HG02970 (cell line): ENCODE measurements around the gene ZMYND8.
A peak's percentile ranks its signal among the peaks of the same experiment; 100 is the strongest.
"Not testable (repeated sequence)": the region's sequence is repeated elsewhere in the genome, so short reads cannot be mapped to it uniquely, and the experiment has no call there.

Source experiments
- ATAC-seq: cut with Tn5 transposase; IDR thresholded peaks from one replicate; pipeline ENCODE4 v1.9.1; 2021; ENCODE audit warnings: mild to moderate bottlenecking, moderate library complexity, moderate number of reproducible peaks; ENCODE audit not compliant: unreplicated experiment, low FRiP score

Gene ZMYND8

DNA sequence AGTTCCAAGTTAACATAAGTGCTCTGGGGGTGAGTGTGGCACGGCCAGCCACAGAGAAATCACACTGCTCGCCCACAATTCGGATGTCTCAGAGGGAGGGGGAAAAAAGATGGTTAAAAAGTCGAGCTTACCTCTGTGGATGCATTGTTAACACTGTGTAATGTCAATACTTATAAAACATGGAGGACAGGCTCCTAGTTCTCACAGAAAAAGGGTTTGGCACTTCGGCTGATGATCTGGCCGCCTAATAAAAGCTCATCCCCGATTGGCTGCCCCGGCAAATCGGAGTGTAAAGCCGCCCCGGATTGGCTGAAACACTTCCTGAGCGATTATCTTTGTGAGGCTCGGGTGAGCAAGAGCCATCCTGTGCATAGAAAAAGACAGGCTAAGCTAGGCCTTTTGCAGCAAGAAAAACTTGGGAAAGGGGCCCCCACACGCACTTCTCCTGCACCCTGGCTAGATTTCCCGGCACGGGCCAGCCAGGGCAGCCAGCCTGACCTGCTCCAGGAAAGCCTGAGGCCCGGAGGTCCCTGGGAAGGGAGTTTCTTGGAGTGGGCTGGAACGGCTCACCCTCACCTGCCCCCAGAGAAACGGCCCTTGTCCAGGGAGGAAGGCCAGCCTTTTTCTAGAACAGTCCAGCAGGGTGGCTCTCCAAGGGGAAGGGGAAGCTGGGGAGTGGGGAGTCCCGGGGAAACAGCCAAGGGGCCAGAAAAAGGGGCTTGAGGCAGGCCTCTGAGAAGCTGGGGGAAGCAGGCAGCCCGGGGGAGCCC lies at the start of gene ZMYND8:
Gene ZMYND8, minus strand, starts transcription at position 174 of the 770 bp plus-strand sequence. Its CDS starts 29 bp downstream, at position 145.
- peak; percentile 34 for ATAC-seq

DNA sequence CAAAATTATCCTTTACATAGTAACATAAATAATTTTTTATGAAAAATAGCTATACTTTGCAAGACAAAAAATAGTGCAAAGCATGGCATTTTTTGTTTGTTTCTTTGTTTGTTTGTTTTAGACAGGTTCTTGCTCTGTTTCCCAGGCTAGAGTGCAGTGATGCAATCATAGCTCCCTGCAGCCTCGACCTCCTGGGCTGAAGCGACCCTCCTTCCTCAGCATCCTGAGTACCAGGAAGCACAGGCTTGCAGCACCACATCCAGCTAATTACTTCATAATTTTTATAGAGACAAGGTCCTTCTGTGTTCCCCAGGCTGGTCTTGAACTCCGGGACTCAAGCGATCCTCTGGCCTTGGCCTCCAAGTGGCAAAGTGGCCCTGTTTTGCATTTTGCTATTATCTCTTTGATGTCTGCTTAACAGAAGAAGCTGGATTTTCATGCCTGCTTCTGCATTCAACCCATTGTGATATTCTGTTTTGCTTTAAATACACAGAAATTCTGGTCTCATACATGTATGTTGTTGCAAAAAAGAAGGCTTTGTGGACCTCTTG lies 49.4 kb upstream of the ZMYND8 start:
- no peak for ATAC-seq

DNA sequence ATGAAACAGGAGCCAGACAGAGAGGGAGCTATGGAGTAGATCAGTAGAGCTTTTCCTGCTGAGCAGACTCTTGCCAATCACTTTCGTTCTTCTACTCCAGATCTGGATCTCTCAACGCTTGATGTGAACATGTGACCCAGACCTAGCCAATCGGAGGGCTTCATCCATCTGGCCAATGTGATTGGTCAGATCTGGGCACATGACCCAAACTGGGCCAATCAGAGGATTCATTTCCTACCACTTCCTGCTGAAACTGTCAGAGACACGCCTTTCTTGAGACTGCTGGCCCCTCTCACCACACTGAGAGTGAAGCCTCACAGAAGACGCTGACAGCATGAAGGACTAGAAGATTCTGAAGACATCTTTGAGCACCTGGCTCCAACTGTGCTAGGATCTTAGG lies 44.2 kb upstream of the ZMYND8 start:
- no peak for ATAC-seq

DNA sequence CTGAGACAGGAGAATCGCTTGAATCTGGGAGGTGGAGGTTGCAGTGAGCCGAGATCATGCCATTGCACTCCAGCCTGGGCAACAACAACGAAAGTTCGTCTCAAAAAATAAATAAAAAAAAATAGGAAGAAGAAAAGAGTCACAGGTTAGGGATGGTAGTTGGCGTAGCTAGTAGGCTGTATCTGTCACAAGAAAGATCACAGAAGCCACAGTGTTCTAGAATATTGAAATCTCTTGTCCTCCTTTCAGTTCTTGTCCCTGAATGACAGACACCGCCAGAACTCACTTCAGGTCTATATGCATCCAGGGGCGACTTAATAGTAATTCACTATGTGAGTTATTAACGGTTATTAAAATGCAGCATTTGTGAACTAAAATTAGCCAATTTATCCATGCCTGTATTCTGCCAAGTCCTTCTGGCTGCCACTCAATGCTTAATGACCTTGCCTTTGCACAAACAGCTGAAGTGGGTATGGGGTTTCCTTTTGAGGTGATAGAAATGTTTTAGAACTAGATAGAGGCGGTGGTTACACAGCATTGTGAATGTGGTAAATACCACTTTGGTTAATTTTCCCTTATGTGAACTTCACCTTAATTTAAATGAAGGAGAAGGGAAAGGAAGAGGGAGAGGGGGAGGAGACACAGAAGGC lies 41.3 kb upstream of the ZMYND8 start:
- ATAC-seq = no peak

DNA sequence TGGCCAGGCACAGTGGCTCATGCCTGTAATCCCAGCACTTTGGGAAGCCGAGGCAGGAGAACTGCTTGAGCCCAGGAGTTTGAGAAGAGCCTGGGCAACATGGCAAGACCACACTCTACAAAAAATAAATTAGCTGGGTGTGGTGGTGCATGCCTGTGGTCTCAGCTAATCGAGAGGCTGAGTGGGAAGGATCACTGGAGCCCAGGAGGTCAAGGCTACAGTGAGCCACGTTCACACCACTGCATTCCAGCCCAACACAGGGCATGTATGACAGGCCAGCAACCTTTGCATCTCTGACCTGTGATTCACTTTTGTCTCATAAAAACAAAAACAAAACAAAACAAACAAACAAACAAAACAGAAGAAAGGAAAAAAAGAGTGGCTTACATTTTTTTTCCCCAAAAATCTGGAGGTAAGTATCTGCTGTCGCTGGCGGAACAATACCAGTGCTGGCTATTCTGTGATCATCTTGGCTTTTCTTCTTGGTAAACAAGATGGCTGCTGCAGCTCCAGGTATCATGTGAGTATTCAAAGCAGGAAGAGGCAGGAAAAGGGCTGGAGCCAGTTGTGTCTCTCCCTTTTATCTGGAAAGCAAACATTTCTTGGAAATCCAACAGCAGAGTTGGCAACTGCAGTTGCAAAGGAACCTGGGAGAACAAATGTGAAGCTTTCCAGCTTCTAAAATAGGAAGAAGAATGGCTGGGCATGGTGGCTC lies 40.4 kb upstream of the ZMYND8 start:
- ATAC-seq = no peak

DNA sequence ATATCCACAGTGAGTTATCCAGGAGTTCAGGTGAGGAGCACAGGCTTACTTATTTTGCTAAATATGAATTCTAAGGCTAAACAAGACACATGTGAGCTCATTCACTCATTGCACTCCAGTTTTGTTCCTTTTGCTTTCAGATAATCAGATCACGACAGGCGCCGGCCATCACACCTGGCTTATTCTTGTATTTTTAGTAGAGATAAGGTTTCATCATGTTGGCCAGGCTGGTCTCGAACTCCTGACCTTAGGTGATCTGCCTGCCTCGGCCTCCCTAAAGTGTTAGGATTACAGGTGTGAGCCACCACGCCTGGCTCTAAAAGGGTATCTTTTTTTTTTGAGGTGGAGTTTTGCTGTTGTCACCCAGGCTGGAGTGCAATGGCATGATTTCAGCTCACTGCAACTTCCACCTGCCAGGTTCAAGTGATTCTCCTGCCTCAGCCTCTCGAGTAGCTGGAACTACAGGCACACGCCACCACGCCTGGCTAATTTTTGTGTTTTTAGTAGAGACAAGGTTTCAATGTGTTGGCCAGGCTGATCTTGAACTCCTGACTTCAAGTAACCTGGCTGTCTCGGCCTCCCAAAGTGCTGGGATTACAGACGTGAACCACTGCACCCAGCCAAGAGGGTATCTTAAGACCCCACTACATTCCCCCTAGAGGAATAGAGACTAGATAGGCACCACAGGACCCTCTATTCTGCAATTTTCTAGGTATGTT lies 37.5 kb upstream of the ZMYND8 start:
- ATAC-seq = not testable (repeated sequence)

DNA sequence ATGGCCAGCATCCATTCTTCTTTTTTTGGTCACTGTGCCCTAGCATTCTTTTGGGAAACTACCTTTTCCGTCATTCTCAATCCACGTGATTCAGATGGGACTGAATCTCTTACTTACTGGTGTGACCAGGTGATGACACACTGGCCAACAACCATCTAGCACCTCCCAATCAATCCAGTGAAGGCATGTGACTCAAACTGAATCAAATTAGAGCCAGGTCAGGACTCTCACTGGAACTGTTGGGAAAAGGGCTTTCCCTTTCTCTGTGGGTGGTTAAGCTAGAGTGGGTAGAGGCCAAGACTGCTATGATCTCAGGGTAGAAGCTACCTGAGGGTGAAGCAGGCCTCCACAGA lies 36.2 kb upstream of the ZMYND8 start:
- no peak for ATAC-seq

DNA sequence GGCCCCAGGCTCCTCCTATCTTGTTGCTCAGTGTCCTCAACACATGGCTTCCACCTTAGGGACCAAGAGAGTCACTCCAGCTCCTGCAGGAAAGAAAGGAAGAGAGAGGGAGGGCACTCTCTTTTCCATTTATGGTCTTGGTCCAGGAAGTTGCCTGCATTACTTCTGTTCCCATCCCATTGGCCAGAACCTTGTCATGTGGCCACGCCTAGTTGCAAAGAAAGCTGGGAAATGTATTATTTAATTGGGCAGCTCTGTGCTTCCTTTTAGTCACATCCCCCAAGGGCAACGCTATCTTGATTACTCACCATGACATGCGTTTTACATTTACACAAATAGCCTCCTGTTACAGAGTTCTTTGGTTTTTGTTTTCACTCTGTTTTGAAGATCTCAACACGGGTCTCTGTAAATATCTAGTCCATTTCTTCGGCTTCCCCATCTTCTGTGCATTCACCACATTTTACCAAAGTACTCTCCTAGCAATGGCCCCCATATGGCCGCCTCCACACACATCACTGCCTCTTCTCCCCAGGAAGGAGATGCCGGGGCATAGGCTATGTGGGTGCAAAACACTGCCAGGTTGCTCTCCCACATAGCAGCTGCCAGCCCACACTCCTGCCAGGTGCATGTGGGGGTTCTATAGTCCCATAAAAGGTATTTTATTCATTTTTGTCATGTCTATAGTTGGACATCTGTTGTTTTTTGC lies 35.7 kb upstream of the ZMYND8 start:
- ATAC-seq = no peak

DNA sequence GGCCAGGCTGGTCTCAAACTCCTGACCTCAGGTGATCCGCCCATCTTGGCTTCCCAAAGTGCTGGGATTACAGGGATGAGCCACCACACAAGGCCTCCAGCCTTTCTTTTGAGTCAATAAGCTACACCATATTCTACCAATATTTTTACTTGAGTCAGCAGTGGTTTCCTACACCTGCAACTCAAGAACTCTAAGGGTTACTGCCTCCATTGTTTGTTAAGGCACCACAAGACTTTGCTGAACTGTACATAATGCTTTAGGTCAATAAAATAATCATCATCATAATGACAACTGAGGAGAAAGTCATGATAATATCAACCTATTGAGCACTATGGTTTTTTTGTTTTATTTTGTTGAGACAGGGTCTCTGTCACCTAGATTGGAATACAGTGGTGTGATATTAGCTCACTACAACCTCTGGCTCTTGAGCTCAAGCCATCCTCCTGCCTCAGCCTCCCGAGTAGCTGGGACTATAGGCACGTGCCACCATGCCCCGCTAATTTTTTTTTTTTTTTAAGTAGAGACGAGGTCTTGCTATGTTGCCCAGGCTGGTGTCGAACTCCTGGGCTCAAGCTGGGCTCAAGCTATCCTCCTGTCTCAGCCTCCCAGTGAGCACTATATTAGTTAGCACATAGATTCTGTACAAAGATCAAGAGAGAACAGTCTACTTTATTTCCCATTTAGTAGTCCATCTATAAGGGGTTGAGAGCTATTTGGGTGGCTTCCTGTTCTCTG lies 34.9 kb upstream of the ZMYND8 start:
- no peak for ATAC-seq

DNA sequence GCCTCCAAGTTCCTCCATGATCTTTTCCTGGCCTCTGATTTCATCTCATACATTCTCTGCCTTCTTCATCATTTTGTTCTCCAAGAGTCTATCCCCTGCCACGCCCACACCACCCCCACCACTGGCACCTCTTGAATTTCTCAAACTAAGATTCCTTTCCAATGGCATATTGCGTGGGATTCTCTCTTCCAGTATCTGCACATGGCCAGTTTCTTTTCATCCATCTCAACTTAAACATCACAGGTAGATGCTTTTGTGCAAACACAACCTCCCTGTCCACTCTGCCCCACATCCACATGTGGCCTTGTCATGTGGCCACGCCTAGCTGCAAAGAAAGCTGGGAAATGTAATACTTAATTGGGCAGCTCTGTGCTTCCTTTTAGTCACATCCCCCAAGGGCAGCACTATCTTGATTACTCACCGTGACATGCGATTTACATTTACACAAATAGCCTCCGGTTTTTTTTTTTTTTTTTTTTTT lies 33.4 kb upstream of the ZMYND8 start:
- ATAC-seq = no peak

DNA sequence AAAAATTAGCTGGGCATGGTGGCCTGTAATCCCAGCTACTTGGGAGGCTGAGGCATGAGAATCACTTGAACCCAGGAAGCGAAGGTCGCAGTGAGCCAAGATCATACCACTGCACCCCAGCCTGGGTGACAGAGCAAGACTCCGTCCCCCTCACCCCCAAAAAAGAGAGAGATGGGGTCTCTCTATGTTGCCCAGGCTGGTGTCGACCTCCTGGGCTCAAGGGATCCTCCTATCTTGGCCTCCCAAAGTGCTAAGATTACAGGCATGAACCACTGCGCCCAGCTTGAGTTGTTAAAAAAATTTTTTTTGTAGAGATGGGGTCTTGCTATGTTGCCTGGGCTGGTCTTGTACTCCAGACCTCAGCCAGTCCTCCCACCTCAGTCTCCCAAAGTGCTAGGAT lies 29.5 kb upstream of the ZMYND8 start:
- not testable (repeated sequence) for ATAC-seq

DNA sequence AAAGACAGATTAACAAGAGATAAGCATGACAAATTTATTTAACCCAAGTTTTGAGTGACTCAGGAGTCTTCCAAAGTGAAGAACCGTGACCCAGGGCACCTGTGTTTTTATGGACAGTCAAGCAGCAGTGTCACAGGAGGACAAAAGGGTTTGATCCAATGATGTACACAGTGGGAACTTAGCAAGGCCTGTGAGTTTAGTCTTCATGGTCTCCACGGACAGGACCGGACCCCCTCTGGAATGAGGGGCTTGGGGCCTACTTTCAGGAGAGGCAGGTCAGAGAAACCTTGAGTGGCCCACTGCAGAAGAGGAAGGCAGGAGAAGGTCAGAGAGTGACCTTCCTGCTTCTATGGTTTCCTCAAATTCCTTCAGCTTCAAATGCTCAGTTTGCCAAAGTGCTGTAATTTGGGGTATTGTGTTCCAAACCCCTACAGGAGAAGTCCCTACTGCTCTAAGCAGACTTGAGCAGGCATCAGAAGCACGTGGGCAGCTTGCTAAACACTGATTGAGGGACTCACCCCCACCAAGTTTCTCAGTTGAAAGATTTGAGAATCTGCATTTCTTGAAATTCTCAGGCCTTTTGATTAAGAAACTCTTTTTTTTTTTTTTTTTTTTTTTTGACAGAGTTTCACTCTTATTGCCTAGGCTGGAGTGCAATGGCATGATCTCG lies 26.4 kb upstream of the ZMYND8 start:
- ATAC-seq = no peak

DNA sequence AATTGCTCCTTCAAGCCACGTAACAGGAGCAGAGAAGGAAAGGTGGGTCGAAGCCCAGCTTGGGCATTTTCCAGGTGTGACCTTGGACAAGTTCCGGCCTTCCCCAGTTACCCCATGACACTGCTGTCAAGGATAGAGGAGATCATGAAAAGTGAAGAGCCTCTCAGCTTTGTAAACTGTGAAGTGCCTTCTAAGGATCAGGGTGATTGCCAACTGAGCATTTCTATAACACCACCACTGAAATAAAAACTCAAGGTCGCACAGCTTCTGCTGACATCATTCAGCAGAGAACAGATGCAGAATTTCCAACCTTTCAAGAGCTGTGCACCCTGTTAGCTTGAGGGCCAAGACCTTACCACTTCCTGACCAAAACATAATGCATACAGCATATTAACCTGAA lies 24.0 kb upstream of the ZMYND8 start:
- no peak for ATAC-seq

DNA sequence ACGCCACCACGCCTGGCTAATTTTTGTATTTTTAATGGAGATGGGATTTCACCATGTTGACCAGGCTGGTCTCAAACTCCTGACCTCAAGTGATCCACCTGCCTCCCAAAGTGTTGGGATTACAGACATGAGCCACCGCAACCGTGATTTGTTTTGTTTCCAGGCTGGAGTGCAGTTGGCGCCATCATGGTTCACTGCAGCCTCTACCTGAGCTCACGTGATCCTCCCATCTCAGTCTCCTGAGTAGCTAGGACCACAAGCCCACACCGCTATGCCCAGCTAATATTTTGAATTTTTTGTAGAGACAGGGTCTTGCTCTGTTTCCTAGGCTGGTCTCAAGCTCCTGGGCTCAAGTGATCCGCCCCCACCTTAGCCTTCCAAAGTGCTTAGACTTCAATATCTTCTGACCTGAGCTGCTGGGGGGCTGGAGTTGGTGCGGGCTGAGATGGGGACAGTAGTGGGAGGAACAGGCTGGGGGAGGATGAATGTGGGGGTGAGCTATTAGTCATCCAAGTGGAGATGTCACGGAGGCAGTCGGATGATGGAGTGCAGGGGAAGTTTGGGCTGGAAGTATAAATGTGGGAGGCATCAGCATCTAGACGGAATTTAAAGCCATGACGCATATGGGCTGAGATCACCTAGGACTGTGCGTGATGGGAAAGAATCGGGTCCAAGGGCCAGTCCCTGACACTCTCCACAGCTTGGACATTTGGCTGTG lies 23.1 kb upstream of the ZMYND8 start:
- ATAC-seq = no peak

DNA sequence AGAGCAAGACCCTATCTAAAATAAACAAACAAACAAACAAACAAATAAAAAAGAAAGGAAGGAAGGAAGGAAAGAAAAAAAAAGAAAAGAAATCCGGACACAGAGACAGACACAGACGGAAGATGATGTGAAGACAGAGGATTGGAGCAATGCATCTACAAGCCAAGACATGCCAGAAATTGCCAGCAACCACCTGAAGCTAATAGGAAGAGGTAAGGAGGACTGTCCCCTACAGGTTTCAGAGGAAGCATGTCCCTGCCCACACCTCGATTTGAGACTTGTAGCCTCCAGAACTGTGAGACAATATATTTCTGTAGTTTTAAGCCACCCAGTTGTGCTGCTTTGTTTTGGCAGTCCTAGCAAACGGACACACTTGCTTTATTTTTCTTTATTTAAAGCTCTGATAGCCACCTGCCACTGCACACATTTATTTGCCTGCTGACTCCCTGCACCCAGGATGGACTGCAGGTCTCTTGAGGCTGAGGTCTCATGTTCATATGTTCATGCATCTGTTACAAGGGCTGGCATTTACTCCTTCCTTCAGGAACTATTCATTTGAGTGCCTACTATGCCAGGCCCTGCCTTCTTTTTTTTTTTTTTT lies 20.7 kb upstream of the ZMYND8 start:
- ATAC-seq = no peak

DNA sequence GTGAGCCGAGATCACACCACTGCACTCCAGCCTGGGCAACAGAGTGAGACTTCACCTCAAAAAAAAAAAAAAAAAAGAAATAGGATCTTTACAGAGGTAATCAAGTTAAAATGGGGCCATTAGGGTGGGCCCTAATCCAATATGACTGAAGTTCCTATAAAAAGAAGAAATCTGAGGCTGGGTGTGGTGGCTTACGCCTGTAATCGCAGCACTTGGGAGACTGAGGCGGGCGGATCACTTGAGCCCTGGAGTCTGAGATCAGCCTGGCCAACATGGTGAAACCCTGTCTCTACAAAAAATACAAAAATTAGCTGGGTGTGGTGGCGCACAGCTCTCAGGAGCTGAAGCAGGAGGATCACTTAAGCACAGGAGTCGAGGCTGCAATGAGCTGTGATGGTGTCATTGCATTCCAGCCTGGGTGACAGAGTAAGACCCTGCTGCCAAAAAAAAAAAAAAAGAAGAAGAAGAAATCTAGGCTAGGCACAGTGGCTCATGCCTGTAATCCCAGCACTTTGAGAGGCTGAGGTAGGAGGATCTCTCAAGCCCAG lies 19.7 kb upstream of the ZMYND8 start:
- not testable (repeated sequence) for ATAC-seq

DNA sequence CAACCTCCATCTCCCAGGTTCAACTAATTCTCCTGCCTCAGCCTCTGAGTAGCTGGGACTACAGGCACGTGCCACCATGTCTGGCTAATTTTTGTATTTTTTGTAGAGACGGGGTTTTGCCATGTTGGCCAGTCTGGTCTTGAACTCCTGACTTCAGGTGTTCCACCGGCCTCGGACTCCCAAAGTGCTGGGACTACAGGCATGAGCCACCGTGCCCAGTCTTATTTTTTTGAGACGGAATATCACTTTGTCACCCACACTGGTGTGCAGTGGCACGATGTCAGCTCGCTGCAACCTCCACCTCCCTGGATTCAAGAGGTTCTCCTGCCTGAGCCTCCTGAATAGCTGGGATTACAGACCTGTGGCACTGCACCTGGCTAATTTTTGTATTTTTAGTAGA lies 17.6 kb upstream of the ZMYND8 start:
- not testable (repeated sequence) for ATAC-seq
